ENCODE data around the gene NLK. TPM values are rescaled to one million over a fixed set of nuclear protein-coding genes. Genes with fewer than 3 reads are reported as not detected.
"Not testable (repeated sequence)": the region's sequence is repeated elsewhere in the genome, so short reads cannot be mapped to it uniquely, and the experiment has no call there.

The NLK gene
- total and polyA plus RNA-seq, 4 donors, result 7.1 to 27.0 (median 12.1) TPM

DNA sequence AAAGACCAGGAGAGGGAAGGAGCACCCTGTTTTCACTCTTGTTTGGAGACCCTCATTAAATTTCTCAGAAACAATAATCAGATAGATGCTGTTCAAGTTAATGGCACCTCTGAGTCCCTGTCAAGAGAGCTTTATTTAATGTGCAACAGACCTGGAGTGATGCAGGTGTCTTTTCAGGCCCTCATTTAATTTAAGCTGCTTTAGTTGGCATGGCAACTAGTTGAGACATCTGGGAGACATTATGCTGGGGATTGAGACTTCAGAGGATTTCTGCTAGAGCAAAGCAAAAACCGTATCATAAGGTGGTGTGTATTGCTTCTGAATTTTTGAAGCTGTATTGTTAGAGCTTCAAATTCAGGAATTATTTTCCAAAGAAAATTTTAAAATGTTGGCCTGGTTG is 108.5 kb downstream of the NLK start:
- H3K9me3 ChIP-seq (ENCODE audit: control insufficient read depth in 4 of 4, insufficient read depth in 3 of 4, low read length in 3 of 4), result no peaks in the 10 kb centered on the region
- TF ChIP-seq, protein P1, sequence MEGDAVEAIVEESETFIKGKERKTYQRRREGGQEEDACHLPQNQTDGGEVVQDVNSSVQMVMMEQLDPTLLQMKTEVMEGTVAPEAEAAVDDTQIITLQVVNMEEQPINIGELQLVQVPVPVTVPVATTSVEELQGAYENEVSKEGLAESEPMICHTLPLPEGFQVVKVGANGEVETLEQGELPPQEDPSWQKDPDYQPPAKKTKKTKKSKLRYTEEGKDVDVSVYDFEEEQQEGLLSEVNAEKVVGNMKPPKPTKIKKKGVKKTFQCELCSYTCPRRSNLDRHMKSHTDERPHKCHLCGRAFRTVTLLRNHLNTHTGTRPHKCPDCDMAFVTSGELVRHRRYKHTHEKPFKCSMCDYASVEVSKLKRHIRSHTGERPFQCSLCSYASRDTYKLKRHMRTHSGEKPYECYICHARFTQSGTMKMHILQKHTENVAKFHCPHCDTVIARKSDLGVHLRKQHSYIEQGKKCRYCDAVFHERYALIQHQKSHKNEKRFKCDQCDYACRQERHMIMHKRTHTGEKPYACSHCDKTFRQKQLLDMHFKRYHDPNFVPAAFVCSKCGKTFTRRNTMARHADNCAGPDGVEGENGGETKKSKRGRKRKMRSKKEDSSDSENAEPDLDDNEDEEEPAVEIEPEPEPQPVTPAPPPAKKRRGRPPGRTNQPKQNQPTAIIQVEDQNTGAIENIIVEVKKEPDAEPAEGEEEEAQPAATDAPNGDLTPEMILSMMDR (IDR thresholded peaks at IDR 0.05; ENCODE audit: control extremely low read depth, extremely low read depth), result no peak

DNA sequence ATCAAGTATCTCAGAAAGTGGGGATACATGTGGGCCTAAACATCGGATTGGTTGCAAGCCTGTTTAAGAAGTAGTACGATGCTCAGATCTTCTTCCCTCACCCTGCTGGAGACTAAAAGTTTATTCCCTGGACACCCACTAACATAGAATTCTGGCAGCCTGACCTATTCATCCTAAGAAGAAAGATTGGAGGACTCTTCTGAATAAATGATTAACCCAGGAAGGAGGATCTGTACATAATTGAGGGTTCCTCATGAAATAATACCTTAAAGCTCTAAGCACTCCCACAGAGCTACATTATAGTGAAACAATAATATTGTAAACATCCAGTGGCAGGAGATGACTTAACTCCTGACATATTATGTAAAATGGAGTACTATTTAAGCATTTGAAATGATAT is 111.7 kb downstream of the NLK start:
- no peak overlapping the region for H3K9ac ChIP-seq (ENCODE audit: insufficient read depth in 1 of 2, low read length in 2 of 2)
- H3K4me1 ChIP-seq (ENCODE audit: control insufficient read depth in 5 of 5, insufficient read depth in 5 of 5, low read length in 5 of 5), result no peaks in the 10 kb centered on the region
- 73 to 92% methylated on average over 2 of the region's 2 CpGs for WGBS, 2 donors
- TF ChIP-seq, protein P1 (IDR thresholded peaks at IDR 0.05; ENCODE audit: control extremely low read depth, extremely low read depth), result no peak
- H3K36me3 ChIP-seq (ENCODE audit: control insufficient read depth in 4 of 4, insufficient read depth in 4 of 4, low read length in 4 of 4), result peaks cover 0 to 4% (median 2%) of the 10 kb centered on the region in 4 donors
- no peak overlapping the region for H3K4me3 ChIP-seq
- H3K27ac ChIP-seq (ENCODE audit: low read depth in 1 of 2, low read length in 1 of 2), result no peak overlapping the region
- H3K27me3 ChIP-seq (ENCODE audit: control insufficient read depth in 3 of 3, insufficient read depth in 3 of 3, low read length in 2 of 3), result no peaks in the 10 kb centered on the region
- DNase-seq, result peak in 1 of 3 donors; percentile 23
- ATAC-seq (ENCODE audit: insufficient read depth, low FRiP score), result no peak
- no peaks in the 10 kb centered on the region for H3K9me3 ChIP-seq (ENCODE audit: control insufficient read depth in 4 of 4, insufficient read depth in 3 of 4, low read length in 3 of 4)

More for the DNA sequence above, 108.5 kb downstream of the NLK start:
- ATAC-seq (ENCODE audit: insufficient read depth, low FRiP score) (no peak), DNase-seq (no peak)
- no peaks in the 10 kb centered on the region for H3K27me3 ChIP-seq (ENCODE audit: control insufficient read depth in 3 of 3, insufficient read depth in 3 of 3, low read length in 2 of 3)
- H3K4me1 ChIP-seq (ENCODE audit: control insufficient read depth in 5 of 5, insufficient read depth in 5 of 5, low read length in 5 of 5), result no peaks in the 10 kb centered on the region
- 90 to 96% methylated on average over 1 of the region's 1 CpG for WGBS, 2 donors
- peaks cover 0 to 4% (median 2%) of the 10 kb centered on the region in 4 donors for H3K36me3 ChIP-seq (ENCODE audit: control insufficient read depth in 4 of 4, insufficient read depth in 4 of 4, low read length in 4 of 4)
- no peak overlapping the region for H3K9ac ChIP-seq (ENCODE audit: insufficient read depth in 1 of 2, low read length in 2 of 2)
- H3K27ac ChIP-seq (ENCODE audit: low read depth in 1 of 2, low read length in 1 of 2), result no peak overlapping the region
- no peak overlapping the region for H3K4me3 ChIP-seq

GRCh38 chr17:28155405-28155804 is 112.9 kb downstream of the NLK start:
- not testable (repeated sequence) for H3K9me3 ChIP-seq (ENCODE audit: control insufficient read depth in 4 of 4, insufficient read depth in 3 of 4, low read length in 3 of 4); H3K27me3 ChIP-seq (ENCODE audit: control insufficient read depth in 3 of 3, insufficient read depth in 3 of 3, low read length in 2 of 3); H3K4me1 ChIP-seq (ENCODE audit: control insufficient read depth in 5 of 5, insufficient read depth in 5 of 5, low read length in 5 of 5); H3K9ac ChIP-seq (ENCODE audit: insufficient read depth in 1 of 2, low read length in 2 of 2); H3K36me3 ChIP-seq (ENCODE audit: control insufficient read depth in 4 of 4, insufficient read depth in 4 of 4, low read length in 4 of 4); DNase-seq; ATAC-seq (ENCODE audit: insufficient read depth, low FRiP score); H3K4me3 ChIP-seq; H3K27ac ChIP-seq (ENCODE audit: low read depth in 1 of 2, low read length in 1 of 2)
- 94 to 98% methylated on average over 4 of the region's 4 CpGs for WGBS, 2 donors

GRCh38 chr17:28159004-28159403 is 116.5 kb downstream of the NLK start:
- TF ChIP-seq, protein P1 (IDR thresholded peaks at IDR 0.05; ENCODE audit: control extremely low read depth, extremely low read depth), result no peak
- H3K9ac ChIP-seq (ENCODE audit: insufficient read depth in 1 of 2, low read length in 2 of 2), result no peak overlapping the region
- no peaks in the 10 kb centered on the region for H3K9me3 ChIP-seq (ENCODE audit: control insufficient read depth in 4 of 4, insufficient read depth in 3 of 4, low read length in 3 of 4)
- no peaks in the 10 kb centered on the region for H3K27me3 ChIP-seq (ENCODE audit: control insufficient read depth in 3 of 3, insufficient read depth in 3 of 3, low read length in 2 of 3)
- no peak overlapping the region for H3K4me3 ChIP-seq
- no peak for DNase-seq
- no peak overlapping the region for H3K27ac ChIP-seq (ENCODE audit: low read depth in 1 of 2, low read length in 1 of 2)
- no peaks in the 10 kb centered on the region for H3K4me1 ChIP-seq (ENCODE audit: control insufficient read depth in 5 of 5, insufficient read depth in 5 of 5, low read length in 5 of 5)
- ATAC-seq (ENCODE audit: insufficient read depth, low FRiP score), result no peak
- WGBS, 2 donors, result 88 to 94% methylated on average over 1 of the region's 1 CpG
- H3K36me3 ChIP-seq (ENCODE audit: control insufficient read depth in 4 of 4, insufficient read depth in 4 of 4, low read length in 4 of 4), result peaks cover 0 to 2% (median under 1%) of the 10 kb centered on the region in 4 donors

Measured in lung (tissue), 12 donors.